NCI-H146 treated with DMSO at 0.1 percent for 48 hours (cell line): ENCODE results near the gene FHIT.
A peak's percentile ranks its signal among the peaks of the same experiment; 100 is the strongest.

Experiments used
- DNase-seq: peaks from one replicate; lab custom pipeline; 2025; ENCODE audit not compliant: unreplicated experiment; lab: John Stamatoyannopoulos, UW

The FHIT gene

DNA sequence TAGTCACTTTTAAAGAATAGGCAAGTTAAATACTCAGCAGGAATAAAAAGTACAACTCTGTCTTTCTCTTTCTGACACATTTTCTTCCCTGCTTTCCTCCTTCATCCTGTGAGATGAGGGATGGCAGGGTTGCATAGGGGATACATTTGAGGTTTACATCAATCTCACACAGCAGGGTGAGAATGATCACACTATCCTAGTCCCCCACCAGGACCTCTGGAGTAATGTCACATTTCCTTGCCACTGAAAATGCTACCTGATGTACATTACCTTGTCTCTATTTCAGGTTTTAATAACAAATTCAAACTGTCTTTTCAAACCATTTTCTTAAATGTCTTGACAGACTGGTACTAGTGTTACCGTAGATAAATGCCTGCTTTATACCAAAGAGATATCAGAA is 816.9 kb downstream of the FHIT start:
- no peak for DNase-seq

- no peak for DNase-seq
Observed at GRCh38 chr3:60431599-60431958, 819.7 kb downstream of the FHIT start.

DNA sequence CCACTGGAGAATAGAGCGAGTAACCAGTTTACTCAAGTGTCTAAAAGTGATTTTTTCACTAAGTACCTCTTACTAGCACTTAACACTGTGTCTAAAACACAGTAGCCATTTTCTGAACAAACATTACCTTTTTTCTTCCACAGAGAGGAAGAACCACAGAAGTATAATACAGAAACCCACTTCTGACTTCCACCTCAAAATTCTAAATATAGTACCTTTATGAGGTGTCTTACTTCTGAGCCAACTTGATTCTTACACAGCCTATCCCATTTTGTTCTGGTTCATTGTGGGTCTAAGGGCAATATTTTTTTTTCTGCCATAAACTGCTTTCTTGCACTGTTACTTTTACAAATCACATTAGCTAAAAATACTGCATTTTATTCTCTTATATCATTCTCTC is 821.0 kb downstream of the FHIT start:
- DNase-seq, result no peak

DNA sequence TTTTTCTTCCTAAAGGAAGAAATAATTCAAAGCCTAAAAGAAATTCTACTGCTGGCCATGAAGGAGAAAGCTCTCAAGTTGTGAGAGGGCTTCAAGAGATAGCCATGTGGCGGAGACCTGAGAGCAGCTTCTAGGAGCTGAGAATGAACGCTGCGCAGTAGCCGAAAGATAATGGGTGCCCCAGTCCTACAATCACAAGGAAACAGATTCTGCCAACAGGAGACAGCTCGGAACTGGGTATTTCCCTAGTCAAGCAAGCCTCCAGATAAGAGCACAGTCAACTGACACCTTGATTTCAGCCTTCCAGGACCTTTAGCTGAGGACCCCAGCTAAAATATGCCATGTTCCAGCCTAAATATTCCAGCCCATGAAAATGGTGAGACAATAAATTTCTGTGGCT is 824.1 kb downstream of the FHIT start:
- DNase-seq, result no peak

DNA sequence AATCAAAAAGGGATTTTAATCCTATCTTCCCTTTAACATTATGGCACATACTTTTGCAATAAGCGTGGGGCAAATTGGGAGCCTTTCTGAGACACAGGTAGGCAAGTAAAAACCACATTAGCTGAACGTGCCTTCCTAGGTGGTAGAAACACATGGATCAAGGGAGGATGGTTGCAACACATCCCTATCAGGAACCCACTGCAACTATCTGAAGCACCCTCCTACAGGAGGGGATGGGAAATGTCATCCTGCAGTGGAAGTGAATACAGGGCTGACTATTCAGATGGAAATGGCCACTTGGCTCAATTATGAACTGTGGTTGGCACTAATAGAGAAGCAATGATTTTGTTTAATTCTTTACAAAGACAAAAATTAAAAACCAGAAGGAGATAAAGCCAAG is 826.3 kb downstream of the FHIT start:
- peak; percentile 29 for DNase-seq

DNA sequence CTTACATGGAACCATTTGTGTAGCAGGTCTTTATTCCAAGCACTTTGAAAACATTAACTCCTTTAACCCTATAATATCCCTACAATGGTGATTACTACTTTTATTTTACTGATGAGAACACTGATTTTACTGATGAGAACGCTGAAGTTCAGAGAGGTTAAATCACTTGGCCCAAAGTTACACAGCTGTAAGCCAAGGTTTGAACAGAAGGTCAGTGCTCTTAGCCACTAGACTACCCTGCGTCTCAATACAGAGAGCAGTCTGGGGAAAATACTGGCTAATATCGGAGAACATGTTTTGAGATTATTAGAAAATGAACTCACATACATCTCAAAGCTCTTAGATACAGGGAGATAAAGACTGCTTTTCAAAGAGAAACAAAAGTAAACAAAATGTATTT is 827.2 kb downstream of the FHIT start:
- no peak for DNase-seq

GRCh38 chr3:60423556-60423955 is 827.7 kb downstream of the FHIT start:
- DNase-seq, result no peak

GRCh38 chr3:60421749-60422446 is 829.4 kb downstream of the FHIT start:
- no peak for DNase-seq

- peak; percentile 78 for DNase-seq
Observed at GRCh38 chr3:60417576-60417975, 833.7 kb downstream of the FHIT start.

GRCh38 chr3:60414011-60414410 is 837.2 kb downstream of the FHIT start:
- no peak for DNase-seq

DNA sequence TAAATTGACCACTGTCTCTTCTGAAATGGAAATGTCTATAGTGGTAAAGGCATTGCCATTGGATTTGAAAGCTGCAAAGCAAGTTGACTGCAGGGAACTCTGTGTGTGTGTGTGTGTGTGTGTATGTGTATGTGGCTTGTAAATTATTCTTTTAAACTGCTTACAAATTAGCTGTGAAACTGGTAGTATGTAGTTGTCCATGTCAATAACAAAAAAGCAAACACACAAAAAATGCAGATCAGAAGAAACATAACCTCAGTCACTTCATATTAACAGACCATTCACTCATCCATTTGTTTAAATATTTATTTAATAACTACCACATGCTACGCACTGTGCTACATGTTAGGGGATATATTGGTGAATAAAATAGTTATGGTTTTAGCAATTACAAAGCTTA is 837.7 kb downstream of the FHIT start:
- no peak for DNase-seq

DNA sequence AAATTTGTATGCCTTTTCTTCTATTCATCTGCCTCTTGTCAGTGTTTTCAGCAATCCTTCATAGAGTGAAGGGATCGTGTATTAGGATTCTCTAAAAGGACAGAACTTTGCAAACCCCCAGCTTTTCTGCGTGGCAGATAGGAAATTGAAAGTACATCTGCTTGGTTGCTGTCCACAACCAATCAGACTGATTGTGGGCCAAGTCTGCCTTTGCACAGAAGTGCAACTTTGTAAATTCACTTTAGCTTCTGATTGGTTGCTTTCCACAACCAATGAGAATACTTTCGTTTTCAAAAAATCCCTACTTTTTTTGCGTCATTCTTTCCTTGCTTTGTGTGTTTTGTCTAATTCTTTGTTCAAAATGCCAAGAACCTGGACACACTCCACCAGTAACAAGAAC is 847.4 kb downstream of the FHIT start:
- no peak for DNase-seq

- DNase-seq, result no peak
Observed at GRCh38 chr3:60402931-60403330, 848.3 kb downstream of the FHIT start.

DNA sequence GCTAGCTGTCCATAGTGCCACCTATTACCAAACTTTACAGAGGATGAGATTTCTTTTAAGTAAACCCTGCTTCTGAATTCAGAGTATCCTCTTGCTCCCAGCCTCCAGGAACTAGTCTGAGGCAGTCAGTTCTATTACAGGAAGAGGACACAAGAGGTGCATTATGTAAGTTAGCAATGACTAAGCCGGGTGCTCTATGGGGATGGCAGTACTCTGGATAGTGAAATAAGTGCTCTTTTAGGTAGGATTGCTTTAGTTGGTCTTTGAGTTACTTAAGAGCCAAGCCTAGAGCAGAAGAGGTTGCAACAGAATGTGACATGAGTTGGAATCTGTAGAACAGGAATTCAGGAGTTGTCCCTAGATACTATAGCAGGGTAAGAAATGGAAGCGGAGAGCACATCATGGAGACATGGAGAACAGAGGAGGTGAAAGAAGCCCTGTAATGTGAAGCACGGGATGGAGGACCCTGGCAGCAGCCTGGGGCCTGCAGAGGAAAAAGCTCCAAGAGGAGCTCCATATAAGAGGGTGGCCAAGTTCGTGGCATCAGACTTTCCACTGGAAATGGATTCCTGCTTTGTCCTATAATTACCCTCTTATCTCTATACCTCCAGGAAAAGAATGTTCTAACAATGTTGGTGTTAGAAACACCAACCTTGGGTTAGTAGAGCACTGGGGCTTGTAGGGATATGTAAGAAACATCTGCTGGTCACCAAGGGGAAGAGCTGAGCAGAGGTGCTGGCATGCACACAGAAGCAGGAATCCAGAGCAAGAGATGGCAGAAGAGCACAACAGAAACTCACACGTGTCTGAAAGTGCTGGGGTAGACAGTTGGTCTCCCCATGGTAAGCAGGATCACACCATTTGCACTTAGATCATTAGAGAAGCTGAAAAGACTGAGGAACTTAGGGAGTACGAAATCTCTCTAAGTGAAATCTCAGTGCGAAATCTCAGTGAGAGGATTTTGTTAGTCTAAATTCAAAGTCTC is 851.1 kb downstream of the FHIT start:
- DNase-seq, result peak; percentile 57

- peak; percentile 89 for DNase-seq
Observed at GRCh38 chr3:60399292-60399691, 852.0 kb downstream of the FHIT start.

- no peak for DNase-seq
Observed at GRCh38 chr3:60395173-60395762, 856.0 kb downstream of the FHIT start.

DNA sequence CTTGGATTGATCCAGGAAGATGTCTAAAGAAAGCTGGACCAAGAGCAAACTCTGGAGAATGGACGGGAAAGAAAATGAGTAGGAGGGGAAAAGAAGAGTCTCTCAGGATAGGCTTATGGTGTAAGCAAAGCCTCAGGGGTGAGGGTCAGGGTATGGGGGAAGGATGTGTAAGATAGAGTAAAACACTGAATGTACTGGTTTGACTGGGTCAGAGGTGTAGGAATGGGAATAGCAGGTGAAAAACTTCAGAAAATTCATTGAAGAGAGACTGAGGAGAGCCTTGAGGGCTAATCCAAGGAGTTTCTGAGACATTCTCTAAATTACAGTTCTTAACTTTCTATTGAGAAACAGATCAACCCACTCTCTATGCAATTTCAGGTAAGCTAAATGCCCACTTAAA is 857.3 kb downstream of the FHIT start:
- no peak for DNase-seq

- DNase-seq, result no peak
Observed at GRCh38 chr3:60392501-60392900, 858.8 kb downstream of the FHIT start.

DNA sequence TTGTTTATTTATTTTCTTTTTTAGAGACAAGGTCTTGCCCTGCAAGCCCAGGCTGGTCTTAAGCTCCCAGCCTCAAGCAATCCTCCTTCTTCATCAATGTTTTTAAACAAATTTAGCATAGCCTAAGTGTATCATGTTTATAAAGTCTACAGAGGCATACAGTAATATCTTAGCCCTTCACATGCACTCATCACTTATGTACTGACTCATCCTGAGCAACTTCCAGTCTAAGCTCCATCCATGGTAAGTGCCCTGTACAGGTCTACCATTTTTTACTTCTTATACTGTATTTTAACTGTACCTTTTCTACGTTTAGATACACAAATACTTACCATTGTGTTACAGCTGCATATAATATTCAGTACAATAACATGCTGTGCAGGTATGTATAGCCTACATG is 860.0 kb downstream of the FHIT start:
- no peak for DNase-seq

DNA sequence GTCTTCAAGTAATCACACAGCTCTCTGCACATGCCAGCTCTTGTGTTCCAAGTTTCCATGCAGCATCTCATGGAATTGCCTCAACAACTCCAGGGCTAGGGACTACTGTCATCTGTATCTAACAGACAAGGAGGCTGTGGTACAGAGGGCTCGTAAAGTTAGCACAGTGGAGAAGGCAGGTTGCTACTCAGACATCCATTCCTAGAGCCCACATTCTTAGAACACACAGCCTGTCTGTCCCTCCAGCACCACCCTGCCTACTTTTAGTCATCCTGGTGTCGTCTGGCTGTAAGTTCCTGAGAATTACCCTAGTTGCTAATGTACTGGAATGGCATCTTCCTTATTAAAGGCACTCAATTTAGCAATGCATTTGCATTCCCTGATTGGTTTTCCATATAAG is 862.5 kb downstream of the FHIT start:
- DNase-seq, result no peak

- DNase-seq, result no peak
Observed at GRCh38 chr3:60386306-60386705, 864.9 kb downstream of the FHIT start.

DNA sequence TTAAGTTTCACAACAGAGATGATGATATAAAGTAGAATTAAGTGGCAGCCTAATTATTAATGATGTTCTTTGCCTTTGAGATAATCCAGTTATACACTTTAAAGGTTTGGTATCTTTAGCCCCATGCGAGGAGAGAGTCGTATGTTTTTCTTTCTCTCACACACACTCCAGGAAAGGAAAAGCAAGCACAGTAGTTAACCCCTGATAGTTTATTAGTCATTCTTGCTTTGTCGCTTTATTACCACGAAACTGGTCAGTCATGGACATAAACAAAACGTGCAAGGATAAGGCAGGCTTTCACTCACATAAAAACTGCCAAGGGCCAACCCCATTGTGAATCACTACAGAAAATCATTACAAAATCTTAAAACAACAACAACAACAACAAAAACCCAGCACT is 866.9 kb downstream of the FHIT start:
- no peak for DNase-seq
